Left ventricle myocardium superior (tissue), 1 donor: ENCODE results near the gene MRPL42. TPM values are rescaled to one million over a fixed set of nuclear protein-coding genes. Genes with fewer than 3 reads are reported as not detected.
A peak's percentile ranks its signal among the peaks of the same experiment; 100 is the strongest.
"Not testable (repeated sequence)": the region's sequence is repeated elsewhere in the genome, so short reads cannot be mapped to it uniquely, and the experiment has no call there.

ENCODE experiments used
- ATAC-seq: fragments of 200-7000 bp; cut with Tn5 transposase; one replicate; pipeline ENCODE4 v1.9.1; 2020; ENCODE audit warnings: mild to moderate bottlenecking, moderate library complexity
- DNase-seq: peaks from one replicate; pipeline ENCODE4 v3.0.0-alpha.2; 2020
- intact Hi-C: fragments of 100-400 bp; cut with micrococcal nuclease; formaldehyde crosslinking; loops from one replicate; pipeline ENCODE4 v1.11.0; 2022
- long read RNA-seq: library from polyadenylated mRNA; unstranded; transcript quantifications from one replicate; pipeline ENCODE4 v2.0.0, GENCODE V29; 2021
- total RNA-seq: library from RNA; stranded (reverse); fragmentation: NEBNext Ultra II Directional; extraction: Animal tissue kit (Norgen Biotek cat#: 25700); gene quantifications from one replicate; pipeline ENCODE4 v1.2.1, GENCODE V29; 2021
- donor health status: DM: no; HTN: yes; CAD: no; lungs with severe emphysema.

MRPL42 gene
- total RNA-seq = 44.7 TPM
- long read RNA-seq, full-length matches to known transcripts = 48 of 50 reads
- long read RNA-seq, partial matches to known transcripts = 0 of 50 reads
- long read RNA-seq, other reads (novel, unspliced or antisense) = 2 of 50 reads

DNA sequence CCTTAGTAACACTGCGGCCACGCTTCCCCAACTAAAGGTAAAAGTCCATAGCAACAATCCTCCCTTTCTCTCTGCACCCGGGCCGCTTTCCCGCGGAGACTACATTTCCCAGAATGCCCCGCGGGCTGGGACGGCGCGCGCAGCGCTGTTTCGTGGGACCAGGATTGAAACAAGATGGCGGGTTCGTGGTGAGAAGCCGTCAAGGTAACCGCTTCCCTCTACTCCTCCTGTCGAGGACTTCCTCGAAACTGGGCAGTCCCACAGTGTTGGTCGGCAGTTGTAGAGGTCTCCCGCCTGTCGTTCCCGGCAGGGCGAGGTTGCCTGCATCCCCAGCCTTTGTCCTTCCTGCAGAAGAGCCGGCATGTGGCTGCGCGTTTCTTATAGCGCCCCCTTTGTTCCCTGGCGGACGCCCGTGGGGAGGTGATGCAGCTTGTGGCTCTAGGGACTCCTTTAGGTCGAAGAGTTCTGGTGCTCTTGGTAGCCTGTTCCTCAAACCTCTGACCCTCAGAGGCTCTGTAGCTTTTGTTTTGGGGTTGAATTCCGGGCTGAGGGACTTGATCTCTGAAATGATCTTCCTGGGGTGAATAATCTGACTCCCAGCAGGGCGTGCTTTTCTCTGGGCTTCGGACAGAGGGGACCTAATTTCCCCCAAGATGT is at the start of gene MRPL42:
Gene MRPL42, plus strand, starts transcription at position 164 of the 657 bp plus-strand sequence. CDS start 1,772 bp downstream, outside the sequence.
- intact Hi-C loops = no loop called here
- peak; percentile 95 for DNase-seq
- peak; percentile 97 for ATAC-seq

DNA sequence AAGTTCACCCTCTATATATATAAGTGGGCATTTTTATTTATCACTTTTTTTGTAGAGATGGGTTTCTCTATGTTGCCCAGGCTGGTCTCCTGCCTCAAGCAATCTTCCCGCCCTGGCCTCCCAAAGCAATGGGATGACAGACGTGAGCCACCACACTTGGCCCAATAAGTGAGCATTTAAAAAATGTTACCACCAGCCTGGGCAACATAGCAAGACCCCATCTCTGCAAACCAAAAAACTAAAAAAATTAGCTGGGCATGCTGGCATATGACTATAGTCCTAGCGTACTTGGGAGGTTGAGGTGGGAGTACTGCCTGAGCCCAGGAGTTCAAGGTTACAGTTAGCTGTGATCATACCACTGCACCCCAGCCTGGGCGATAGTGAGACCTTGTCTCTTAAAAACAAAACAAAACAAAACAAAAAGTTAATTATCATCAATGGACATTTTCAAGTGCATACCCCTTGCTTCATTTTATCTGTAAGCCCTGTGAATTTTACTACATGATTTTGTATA is 49.3 kb upstream of the MRPL42 start:
- ATAC-seq (no peak), DNase-seq (no peak)
- intact Hi-C loops = no loop called here

DNA sequence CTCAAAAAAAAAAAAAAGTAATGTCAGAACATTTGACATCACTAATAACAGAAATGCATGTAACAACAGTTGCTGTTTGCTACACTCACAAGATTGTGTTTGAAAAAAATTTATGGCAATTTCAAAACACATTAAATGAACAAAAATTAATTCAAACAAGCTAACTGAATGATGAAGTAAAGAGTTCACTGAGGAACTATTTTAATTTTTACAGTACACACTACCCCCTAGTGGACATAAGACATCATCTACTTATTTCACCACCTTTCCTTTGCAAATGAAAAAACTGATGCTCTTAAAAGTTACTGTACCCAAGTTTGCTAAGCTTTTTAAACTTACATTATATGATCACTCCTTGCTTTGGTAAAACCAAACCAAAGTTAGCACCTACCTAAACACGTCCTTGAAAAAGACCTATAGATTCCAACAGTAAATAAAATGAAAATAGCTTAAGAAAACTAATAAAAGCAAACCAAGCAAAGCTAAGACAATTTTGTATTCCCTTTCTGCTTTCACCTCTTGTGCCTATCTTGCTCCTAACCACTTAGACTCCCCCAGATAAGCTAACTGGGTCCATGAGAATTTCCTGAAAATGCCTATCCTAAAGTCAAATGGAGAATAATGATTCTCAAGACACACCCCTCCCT is 47.8 kb upstream of the MRPL42 start:
- intact Hi-C loops = loop anchor here (5.0 kb wide), 1 partner anchor 432 kb away; no protein-coding TSS in a partner anchor
- DNase-seq (no peak), ATAC-seq (peak; percentile 44)

DNA sequence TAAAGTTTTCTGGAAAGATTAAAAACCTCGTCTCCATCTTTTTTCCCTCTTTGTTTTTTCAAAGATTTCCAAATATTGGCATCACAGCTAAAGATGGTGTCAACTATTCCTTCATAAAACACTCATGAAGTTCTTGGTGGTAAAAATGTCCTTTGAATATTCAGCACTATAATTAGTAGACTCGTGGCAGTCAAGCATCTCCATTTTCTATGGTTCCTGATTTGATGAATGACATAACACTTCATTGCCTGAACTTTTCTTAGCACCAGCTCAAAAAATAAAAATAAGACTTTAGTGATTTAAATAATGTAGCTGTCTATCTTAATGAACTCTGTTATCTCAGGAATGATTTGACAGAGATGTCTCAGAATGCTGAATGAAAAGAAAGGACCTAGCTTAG is 45.3 kb upstream of the MRPL42 start:
- no peak for ATAC-seq

DNA sequence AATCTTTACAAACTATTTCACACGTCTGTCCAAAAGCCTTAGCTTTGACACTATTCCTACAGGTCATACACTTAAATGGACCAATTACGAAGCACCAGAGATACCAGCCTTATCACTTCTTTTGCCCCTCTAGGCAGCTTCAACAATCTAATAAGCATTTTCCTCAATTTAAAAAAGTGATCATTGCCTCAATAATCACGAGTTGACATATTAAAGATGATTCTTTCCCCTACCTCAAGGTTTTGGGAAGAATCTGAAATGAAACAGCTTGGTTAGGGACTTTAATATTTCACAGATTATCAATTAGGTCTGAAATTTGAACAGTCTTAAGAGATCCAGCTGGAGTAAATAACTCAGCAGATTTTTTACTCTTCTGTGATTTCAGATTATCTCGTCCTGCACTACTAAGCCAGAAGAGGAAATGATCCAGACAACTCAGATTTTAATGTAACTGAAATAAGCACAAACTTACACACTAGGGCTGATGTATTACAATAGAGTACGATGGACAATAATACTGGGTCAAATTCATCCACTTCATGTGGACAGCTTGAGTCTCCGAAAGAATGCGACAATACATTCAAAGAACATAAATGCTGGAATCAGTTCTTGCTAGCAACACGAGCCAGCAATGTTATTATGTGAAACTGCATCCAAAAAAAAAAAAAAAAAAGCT is 41.4 kb upstream of the MRPL42 start:
- ATAC-seq (no peak), DNase-seq (no peak)
- intact Hi-C loops = no loop called here

More for the DNA sequence above, 45.3 kb upstream of the MRPL42 start:
- DNase-seq = no peak
- intact Hi-C loops = loop anchor here (5.0 kb wide), 1 partner anchor 435 kb away; no protein-coding TSS in a partner anchor

DNA sequence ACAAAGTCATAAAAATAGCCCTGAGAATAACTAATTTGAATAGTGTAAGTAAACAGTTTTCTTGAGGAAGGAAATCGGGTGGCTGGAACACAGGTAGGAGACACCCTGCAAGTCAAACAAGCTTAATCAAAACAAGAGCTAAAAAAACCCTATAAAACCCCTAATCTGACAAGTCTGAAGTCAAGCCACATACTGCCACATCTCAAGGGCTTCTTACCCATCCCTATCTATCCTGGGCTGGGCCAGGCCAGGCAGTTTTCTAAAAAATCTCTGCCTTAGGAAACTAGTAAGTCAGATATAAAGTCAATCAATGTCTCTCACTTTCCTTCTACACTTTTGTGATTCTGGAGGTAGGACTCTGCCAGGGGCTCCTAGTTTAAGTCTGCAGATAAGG is 40.9 kb upstream of the MRPL42 start:
- DNase-seq (no peak), ATAC-seq (no peak)
- intact Hi-C loops = no loop called here

DNA sequence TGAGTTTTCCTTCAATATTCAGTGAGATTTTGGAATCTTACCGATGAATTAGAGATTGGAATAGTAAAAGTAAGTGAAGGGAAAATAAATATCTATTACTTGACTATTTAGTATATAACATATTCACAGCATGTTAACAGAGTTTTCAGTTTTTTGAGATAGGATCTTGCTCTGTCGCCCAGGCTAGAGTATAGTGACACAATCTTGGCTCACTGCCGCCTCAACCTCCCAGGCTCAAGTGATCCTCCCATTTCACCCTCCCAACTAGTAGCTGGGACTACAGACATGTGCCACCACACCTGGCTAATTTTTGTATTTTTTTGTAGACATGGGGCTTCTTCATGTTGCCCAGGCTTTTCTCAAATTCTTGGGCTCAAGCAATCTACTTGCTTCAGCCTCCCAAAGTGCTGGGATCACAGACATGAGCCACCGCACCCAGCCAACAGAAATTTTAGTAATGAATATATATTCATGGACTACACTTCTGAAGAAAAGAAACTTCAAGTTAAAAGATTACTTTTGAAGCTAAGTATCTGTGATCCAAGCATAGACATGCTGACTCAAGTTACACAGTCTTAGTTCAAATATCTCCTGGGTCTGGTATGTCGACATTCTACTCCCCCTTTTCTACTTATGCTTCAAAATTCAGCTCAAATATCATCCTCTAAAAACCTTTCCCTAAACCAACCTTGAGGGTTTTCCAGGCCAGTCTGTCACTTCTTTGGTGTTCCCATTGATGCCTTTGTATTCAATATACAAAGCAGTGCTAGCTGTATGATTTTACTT is 39.3 kb upstream of the MRPL42 start:
- intact Hi-C loops = no loop called here
- no peak for DNase-seq
- ATAC-seq = peak; percentile 48

DNA sequence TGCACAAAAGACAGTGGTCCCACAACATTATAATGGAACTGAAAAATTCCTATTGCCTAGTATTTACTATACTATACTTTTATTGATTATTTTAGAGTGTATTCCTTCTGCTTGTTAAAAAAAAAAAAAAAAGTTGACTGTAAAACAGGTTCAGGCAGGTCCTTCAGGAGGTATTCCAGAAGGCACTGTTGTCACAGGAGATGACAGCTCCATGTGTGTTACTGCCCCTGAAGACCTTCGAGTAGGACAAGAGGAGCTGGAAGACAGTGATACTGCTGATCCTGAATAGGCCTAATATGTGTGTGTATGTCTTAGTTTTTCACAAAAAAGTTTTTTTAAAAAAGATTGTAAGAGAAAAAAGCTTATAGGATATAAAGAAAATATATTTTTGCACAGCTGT is 37.9 kb upstream of the MRPL42 start:
- intact Hi-C loops = no loop called here
- ATAC-seq (no peak), DNase-seq (no peak)

DNA sequence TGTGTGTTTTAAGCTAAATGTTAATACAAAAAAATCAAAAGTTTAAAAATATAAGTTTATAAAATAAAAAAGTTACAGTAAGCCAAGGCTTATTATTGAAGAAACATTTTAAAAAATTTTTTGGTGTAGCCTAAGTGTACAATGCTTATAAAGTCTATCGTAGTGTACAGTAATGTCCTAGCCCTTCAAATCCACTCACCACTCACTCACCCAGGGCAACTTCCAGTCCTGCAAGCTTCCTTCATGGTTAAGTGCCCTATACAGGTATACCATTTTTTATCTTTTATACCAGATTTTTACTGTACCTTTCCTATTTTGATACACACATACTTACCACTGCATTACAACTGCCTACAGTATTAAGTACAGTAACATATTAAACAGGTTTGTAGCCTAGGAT is 37.5 kb upstream of the MRPL42 start:
- intact Hi-C loops = no loop called here
- DNase-seq (no peak), ATAC-seq (no peak)

DNA sequence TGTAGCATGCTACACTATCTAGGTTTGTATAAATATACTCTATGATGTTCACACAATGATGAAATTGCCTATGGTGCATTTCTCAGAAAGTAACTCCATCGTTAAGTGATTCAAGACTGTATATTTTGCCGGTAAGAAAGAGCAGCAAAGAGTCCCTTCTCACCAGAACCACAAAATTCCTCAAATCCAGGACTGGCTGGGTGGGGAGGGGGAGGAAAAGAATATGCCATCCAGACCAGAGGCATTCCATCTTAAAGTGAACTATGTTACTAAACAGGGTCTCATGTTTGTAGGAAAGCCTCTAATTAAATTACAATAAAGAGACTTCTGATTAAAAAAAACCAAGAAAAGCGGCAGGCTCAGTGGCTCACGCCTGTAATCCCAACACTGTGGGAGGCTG is 37.0 kb upstream of the MRPL42 start:
- ATAC-seq (no peak), DNase-seq (no peak)
- intact Hi-C loops = no loop called here

DNA sequence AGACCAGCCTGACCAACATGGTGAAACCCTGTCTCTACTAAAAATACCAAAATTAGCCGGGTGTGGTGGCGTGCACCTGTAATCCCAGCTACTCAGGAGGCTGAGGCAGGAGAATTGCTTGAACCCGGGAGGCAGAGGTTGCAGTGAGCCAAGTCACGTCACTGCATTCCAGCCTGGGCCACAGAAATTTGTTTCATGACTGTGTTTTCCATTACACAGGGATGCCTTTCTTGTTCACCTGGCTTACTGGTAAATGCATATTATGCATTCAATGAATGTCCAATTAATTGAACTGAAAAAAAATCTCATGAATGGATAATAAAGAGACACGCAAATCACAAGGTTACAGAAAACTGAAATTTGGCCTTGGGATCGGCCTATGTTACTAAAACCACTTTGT is 35.3 kb upstream of the MRPL42 start:
- ATAC-seq, DNase-seq, intact Hi-C loops: not testable (repeated sequence)

DNA sequence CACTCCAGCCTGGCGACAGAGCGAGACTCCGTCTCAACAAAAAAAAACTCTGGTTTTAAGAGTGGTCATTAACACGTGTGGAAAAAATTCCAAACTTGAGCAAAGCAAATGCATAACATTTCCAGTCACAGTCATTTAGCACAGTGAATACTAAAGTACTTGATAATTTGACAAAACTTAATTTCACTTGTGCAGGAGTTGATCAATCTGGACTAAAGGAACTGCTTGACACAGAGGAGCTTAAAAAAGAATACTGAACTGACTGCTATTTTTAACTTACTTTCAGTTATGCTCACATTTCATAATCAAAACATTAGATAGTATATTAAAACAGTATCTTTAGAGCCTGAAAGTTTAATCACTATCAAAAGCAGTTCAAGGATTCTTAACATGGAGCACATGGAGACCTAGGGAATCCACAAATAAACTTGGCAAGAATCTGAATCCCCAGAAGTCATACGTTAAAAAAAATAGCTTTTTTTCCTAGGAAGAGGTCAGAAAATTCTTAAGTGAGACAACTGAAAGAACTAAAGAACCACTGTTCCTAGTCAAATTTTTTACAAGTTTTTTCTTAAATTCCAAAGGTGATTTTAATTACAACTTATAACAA is 33.0 kb upstream of the MRPL42 start:
- intact Hi-C loops = no loop called here
- ATAC-seq (peak; percentile 50), DNase-seq (no peak)

DNA sequence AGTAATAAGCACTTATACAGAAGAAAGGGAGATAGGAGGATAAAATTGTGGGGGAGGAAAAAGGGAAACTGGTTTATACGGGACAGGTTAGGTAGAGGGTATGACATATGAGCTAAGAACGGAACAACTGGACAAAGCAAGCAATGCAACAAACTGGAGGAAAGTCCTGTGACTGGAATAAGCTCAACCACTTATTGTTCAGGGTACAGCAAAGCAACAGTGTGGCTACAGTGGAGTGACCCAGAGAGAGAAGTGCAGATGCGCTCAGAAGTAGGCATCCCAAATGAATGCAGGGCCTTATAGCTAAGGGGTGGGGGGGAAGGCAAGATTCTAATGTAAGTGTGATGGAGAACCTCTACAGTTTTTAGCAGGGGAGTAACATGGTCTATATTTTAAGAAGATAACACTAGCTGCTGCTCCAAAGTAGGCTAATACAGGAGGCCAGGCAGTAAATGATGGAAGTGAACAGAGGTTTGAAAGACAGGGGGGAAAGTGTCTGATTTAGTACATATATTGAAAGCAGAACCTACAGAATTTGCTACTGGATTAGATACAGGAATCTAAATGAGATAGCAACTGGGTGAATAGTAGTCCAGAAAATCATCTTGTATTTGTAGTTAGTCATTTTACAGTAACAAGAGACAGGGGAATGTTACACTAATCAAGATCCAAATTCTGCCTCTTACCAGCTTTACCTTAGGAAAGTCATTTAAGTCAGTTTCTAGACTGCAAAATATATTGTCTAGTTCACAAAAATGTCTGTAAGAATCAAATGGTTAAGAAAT is 28.9 kb upstream of the MRPL42 start:
- DNase-seq (no peak), ATAC-seq (no peak)
- intact Hi-C loops = no loop called here

DNA sequence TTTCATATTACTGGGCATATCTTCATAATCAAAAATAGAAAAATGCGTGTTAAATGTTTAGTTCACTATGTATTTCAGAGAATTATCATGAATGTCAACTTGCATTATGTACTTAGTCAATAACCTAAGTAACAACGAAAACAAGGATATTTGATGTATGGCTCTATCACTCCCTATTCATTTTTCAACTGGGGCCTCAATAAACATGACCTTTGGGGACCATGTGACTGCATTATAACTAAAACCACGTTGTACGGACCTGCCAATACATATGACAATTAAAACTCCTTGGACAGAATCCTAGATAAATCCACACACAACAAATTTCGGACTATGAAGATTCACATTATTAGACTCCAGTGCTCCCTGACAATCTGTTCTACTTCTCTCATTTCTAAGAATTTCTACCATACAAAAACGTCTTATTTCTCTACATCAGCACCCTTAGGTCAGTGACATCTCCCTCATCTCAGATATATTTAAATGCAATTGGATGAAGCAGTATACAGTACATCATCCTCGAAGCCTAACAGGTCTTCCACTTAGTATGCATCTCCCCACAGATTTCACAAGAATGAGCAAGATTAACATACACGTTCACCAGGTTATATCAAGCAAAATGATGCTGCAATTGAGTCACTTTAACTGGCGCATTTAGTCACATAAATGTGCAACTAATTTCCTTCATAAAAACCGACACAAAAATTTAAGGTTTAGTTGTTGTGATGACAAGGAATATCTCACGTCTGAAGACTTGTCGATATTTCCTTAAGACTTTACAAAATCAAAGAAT is 27.1 kb upstream of the MRPL42 start:
- intact Hi-C loops = no loop called here
- ATAC-seq (no peak), DNase-seq (no peak)

DNA sequence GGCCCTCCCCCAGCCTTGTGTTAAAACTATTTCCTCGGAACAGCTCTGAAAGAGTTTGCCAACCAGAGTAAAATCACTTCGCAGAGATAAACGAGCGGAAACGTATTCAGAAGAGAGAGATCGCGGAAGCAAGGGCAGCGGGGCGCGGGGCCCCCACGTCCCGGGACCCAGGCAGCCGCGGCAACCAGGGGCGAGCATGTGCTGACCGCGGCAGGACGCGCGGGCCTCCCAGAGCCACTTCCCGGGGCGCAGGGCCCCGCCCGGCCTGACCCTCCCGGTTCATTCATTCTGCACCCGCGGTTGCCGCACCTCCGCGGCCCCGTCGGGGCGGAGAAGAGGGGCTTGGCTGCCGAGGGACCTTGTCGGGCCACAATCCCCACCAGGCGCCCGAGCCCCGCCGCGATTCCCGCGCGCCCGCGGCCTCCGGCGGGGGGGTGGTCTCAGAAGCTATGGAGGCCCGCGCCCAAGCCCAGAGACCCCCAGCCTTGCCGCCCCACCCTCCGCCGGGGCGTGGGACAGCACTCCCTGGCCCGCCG is 26.2 kb upstream of the MRPL42 start:
- intact Hi-C loops = no loop called here
- DNase-seq (peak; percentile 60), ATAC-seq (peak; percentile 14)

DNA sequence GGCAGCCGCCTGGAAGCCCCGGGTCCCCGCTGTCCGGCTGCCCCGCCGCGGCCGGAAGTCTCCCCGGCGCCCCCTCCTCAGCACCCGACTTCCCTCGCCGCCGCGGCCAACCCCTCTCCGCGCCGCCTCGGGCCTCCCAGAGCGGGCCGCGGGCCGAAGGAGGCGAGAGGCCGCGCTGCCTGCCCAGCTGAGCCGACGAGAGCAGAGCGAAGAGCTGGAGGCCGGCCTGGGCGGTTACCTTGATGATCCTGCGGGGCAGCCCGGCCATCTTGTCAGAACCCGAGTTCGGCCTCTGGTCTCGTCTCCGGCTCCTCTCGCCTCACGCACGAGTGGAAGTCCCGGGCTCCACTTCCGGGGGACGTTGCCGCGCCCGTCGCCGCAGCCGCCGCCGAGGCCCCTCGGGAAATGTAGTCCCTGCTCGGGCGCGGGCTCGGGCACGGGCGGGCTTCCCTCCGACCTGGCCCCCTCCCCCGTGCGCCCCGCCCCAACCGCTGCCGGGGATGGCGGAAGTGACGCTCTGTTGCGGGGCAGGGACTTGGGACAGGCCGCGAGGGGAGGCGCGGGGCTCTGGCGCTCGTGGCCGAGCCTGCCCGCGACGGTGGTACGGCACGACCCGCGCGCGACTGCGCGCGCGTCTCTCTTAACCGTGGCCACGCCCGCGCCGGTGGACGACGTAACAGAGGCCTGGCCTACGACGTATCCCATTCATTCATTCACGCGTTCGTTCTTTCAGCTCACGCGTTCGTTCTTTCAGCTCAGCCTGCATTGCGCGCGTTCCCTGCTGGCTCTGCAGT is 25.5 kb upstream of the MRPL42 start, which contains the start of gene UBE2N:
Gene UBE2N, minus strand, starts transcription at position 331 of the 794 bp plus-strand sequence. Its CDS starts 63 bp downstream, at position 268.
- ATAC-seq (peak; percentile 95), DNase-seq (peak; percentile 98)
- intact Hi-C loops = no loop called here
